Hypothalamus (tissue), 51 donors: ENCODE measurements around the gene ARHGEF6.

Source experiments
- DNase-seq, 51 donors: peaks; one replicate each; lab custom pipeline; 2025; lab: John Stamatoyannopoulos, UW

The ARHGEF6 gene

GRCh38 chrX:136658151-136658550 lies 122.6 kb downstream of the ARHGEF6 start:
- DNase-seq: no peak

GRCh38 chrX:136656361-136656964 lies 124.3 kb downstream of the ARHGEF6 start:
- DNase-seq: no peak

GRCh38 chrX:136652822-136653723 lies 127.7 kb downstream of the ARHGEF6 start:
- DNase-seq: no peak

GRCh38 chrX:136650811-136651210 lies 129.9 kb downstream of the ARHGEF6 start:
- no peak for DNase-seq

GRCh38 chrX:136647677-136648360 lies 132.9 kb downstream of the ARHGEF6 start, which contains the start of gene CD40LG:
Gene CD40LG (plus strand): TSS chrX:136648158. CDS start chrX:136648249, 91 bp downstream.
- DNase-seq: no peak

GRCh38 chrX:136646602-136647239 lies 134.0 kb downstream of the ARHGEF6 start:
- no peak for DNase-seq

GRCh38 chrX:136643243-136643642 lies 137.5 kb downstream of the ARHGEF6 start:
- no peak for DNase-seq

GRCh38 chrX:136639506-136640176 lies 141.1 kb downstream of the ARHGEF6 start:
- DNase-seq: no peak

GRCh38 chrX:136636121-136636520 lies 144.6 kb downstream of the ARHGEF6 start:
- peak in 1 of 51 donors; percentile 0 for DNase-seq

GRCh38 chrX:136635235-136635634 lies 145.5 kb downstream of the ARHGEF6 start:
- peak in 1 of 51 donors; percentile 0 for DNase-seq

GRCh38 chrX:136630881-136631280 lies 149.9 kb downstream of the ARHGEF6 start:
- DNase-seq: no peak

- DNase-seq: no peak
These were observed 151.5 kb downstream of the ARHGEF6 start for GRCh38 chrX:136629084-136629750.

- DNase-seq: no peak
These were observed 153.3 kb downstream of the ARHGEF6 start for GRCh38 chrX:136627409-136627808.

GRCh38 chrX:136626891-136627290 lies 153.8 kb downstream of the ARHGEF6 start:
- DNase-seq: no peak

- no peak for DNase-seq
These were observed 154.5 kb downstream of the ARHGEF6 start for GRCh38 chrX:136626237-136626636.

- no peak for DNase-seq
These were observed 155.5 kb downstream of the ARHGEF6 start for GRCh38 chrX:136625246-136625645.

GRCh38 chrX:136623396-136623795 lies 157.3 kb downstream of the ARHGEF6 start:
- no peak for DNase-seq

GRCh38 chrX:136622568-136622967 lies 158.2 kb downstream of the ARHGEF6 start:
- DNase-seq: no peak

- no peak for DNase-seq
These were observed 160.0 kb downstream of the ARHGEF6 start for GRCh38 chrX:136620780-136621179.
